Common myeloid progenitor, CD34-positive (primary cell): ENCODE measurements around the gene CYP39A1.

ENCODE experiments used
- CTCF ChIA-PET: fragments of 350-600 bp; sonication (Branson Sonifier 250); formaldehyde crosslinking; loops from one replicate; lab custom pipeline; 2021; ENCODE audit warnings: antibody characterized with exemption; lab: Charles Lee
- POLR2A ChIA-PET: fragments of 350-600 bp; sonication (Branson Sonifier 250); formaldehyde crosslinking; loops from one replicate; lab custom pipeline; 2021; ENCODE audit warnings: antibody characterized with exemption; lab: Charles Lee
- DNase-seq, 3 donors: peaks; one replicate each; pipeline versions ENCODE4 v3.0.0 to v3.0.0-alpha.2; 2013
- H3K27ac ChIP-seq, 2 experiments: 1 replicate in 1 of 2; 2 replicates in 1 of 2; pipeline ENCODE4 v1.7.0; 2013; ENCODE audit warnings: inconsistent platforms in 2 of 2, low read length in 2 of 2, mild to moderate bottlenecking in 2 of 2, low read depth in 1 of 2, moderate library complexity in 1 of 2; ENCODE audit not compliant: severe bottlenecking in 2 of 2, insufficient read depth in 1 of 2, poor library complexity in 1 of 2
- H3K27me3 ChIP-seq, 5 experiments: replicated peaks in 2 of 5; 1 replicate in 3 of 5; 2 replicates in 2 of 5; pipeline versions ENCODE4 v1.6.1 to v1.7.0; 2013; ENCODE audit warnings: low read length in 4 of 5, mild to moderate bottlenecking in 2 of 5, moderate library complexity in 2 of 5, inconsistent platforms in 1 of 5; ENCODE audit not compliant: insufficient read depth in 5 of 5, control insufficient read depth in 4 of 5
- H3K36me3 ChIP-seq, 4 experiments: 1 replicate in 2 of 4; 2 replicates in 2 of 4; pipeline versions ENCODE4 v1.6.1 to v1.7.0; 2013; ENCODE audit warnings: low read length in 3 of 4, control low read depth in 1 of 4, mild to moderate bottlenecking in 1 of 4; ENCODE audit not compliant: control insufficient read depth in 4 of 4, insufficient read depth in 4 of 4
- H3K4me1 ChIP-seq, 4 experiments: 1 replicate in 3 of 4; 2 replicates in 1 of 4; pipeline versions ENCODE4 v1.6.1 to v1.7.1; 2013; ENCODE audit warnings: low read length in 3 of 4, mild to moderate bottlenecking in 3 of 4, control low read depth in 1 of 4, inconsistent platforms in 1 of 4, moderate library complexity in 1 of 4; ENCODE audit not compliant: control insufficient read depth in 4 of 4, insufficient read depth in 4 of 4; ENCODE audit errors: control extremely low read depth in 1 of 4
- H3K4me3 ChIP-seq, 7 experiments: 1 replicate in 4 of 7; 2 replicates in 3 of 7; pipeline versions ENCODE4 v1.5.1 to v1.7.0; 2013; ENCODE audit warnings: mild to moderate bottlenecking in 7 of 7, low read length in 6 of 7, moderate library complexity in 6 of 7, inconsistent platforms in 2 of 7, low read depth in 2 of 7, control low read depth in 1 of 7; ENCODE audit not compliant: insufficient read depth in 4 of 7, control insufficient read depth in 1 of 7; ENCODE audit errors: extremely low read depth in 1 of 7
- H3K9me3 ChIP-seq, 5 experiments: 1 replicate in 4 of 5; 2 replicates in 1 of 5; pipeline versions ENCODE4 v1.6.1 to v1.7.1; 2013; ENCODE audit warnings: low read length in 4 of 5, mild to moderate bottlenecking in 2 of 5, inconsistent platforms in 1 of 5, low read depth in 1 of 5, moderate library complexity in 1 of 5; ENCODE audit not compliant: control insufficient read depth in 4 of 5, insufficient read depth in 2 of 5; ENCODE audit errors: control extremely low read depth in 1 of 5
- WGBS: methylation state at CpG from one replicate; pipeline ENCODE4 v1.1.5; 2013; ENCODE audit not compliant: insufficient coverage; 5-methylcytosine and 5-hydroxymethylcytosine counted together

The CYP39A1 gene

GRCh38 chr6:46555129-46555528, 97.5 kb downstream of the CYP39A1 start:
- POLR2A ChIA-PET, result no interaction called here

GRCh38 chr6:46549155-46549554, 103.5 kb downstream of the CYP39A1 start:
- ChIA-PET POLR2A (interaction anchor here (0.6 kb wide), 1 partner anchor 519 kb away, joined by 3 read pairs; no protein-coding TSS in a partner anchor), CTCF (interaction anchor here (1.0 kb wide), 1 partner anchor 12 kb away, joined by 3 read pairs; no protein-coding TSS in a partner anchor)
- Histone ChIP-seq H3K27me3 (no peaks in the 10 kb centered on the region), H3K4me3 (no peak overlapping the region), H3K36me3 (no peaks in the 10 kb centered on the region), H3K4me1 (peaks cover 0 to 8% (median 2%) of the 10 kb centered on the region in 4 experiments), H3K27ac (no peak overlapping the region), H3K9me3 (peaks cover 0 to 3% (median 0%) of the 10 kb centered on the region in 5 experiments)
- peak in 2 of 3 donors; percentile 38 to 55 for DNase-seq

More at GRCh38 chr6:46555129-46555528, 97.5 kb downstream of the CYP39A1 start:
- WGBS, result 83% methylated on average over 1 of the region's 1 CpG
- Histone ChIP-seq H3K9me3 (no peaks in the 10 kb centered on the region), H3K4me1 (peaks cover 0 to 6% (median 5%) of the 10 kb centered on the region in 4 experiments), H3K27me3 (no peaks in the 10 kb centered on the region), H3K27ac (no peak overlapping the region), H3K36me3 (no peaks in the 10 kb centered on the region), H3K4me3 (no peak overlapping the region)
- CTCF ChIA-PET, result interaction anchor here (0.5 kb wide), 1 partner anchor 683 kb away, joined by 3 read pairs; no protein-coding TSS in a partner anchor
- DNase-seq, result no peak

GRCh38 chr6:46541556-46541955, 111.1 kb downstream of the CYP39A1 start:
- H3K4me1 ChIP-seq, result no peaks in the 10 kb centered on the region
- WGBS, result 98% methylated on average over 3 of the region's 3 CpGs
- no peak overlapping the region for H3K4me3 ChIP-seq
- no peaks in the 10 kb centered on the region for H3K27me3 ChIP-seq
- no peak for DNase-seq
- H3K27ac ChIP-seq, result no peak overlapping the region
- ChIA-PET CTCF (no interaction called here), POLR2A (no interaction called here)
- H3K36me3 ChIP-seq, result no peaks in the 10 kb centered on the region
- peaks cover 0 to 5% (median 0%) of the 10 kb centered on the region in 5 experiments for H3K9me3 ChIP-seq

GRCh38 chr6:46539866-46540265, 112.8 kb downstream of the CYP39A1 start:
- CTCF ChIA-PET, result no interaction called here
- POLR2A ChIA-PET, result no interaction called here
- Histone ChIP-seq H3K27ac (no peak overlapping the region), H3K4me1 (no peaks in the 10 kb centered on the region), H3K36me3 (no peaks in the 10 kb centered on the region), H3K27me3 (no peaks in the 10 kb centered on the region), H3K9me3 (peaks cover 0 to 5% (median 0%) of the 10 kb centered on the region in 5 experiments), H3K4me3 (no peak overlapping the region)
- 90% methylated on average over 2 of the region's 2 CpGs for WGBS
- no peak for DNase-seq

GRCh38 chr6:46538800-46539480, 113.7 kb downstream of the CYP39A1 start:
- Histone ChIP-seq H3K9me3 (peaks cover 0 to 6% (median 0%) of the 10 kb centered on the region in 5 experiments), H3K27me3 (no peaks in the 10 kb centered on the region), H3K4me3 (no peak overlapping the region), H3K36me3 (no peaks in the 10 kb centered on the region), H3K4me1 (no peaks in the 10 kb centered on the region), H3K27ac (no peak overlapping the region)
- ChIA-PET POLR2A (no interaction called here), CTCF (no interaction called here)
- no peak for DNase-seq
- 0% methylated on average over 1 of the region's 6 CpGs for WGBS

- DNase-seq, result no peak
Measured at GRCh38 chr6:46530896-46531295, 121.7 kb downstream of the CYP39A1 start.

GRCh38 chr6:46528961-46529750, 123.5 kb downstream of the CYP39A1 start:
- Histone ChIP-seq H3K9me3 (no peaks in the 10 kb centered on the region), H3K4me3 (no peak overlapping the region), H3K36me3 (no peaks in the 10 kb centered on the region), H3K27ac (no peak overlapping the region), H3K4me1 (no peaks in the 10 kb centered on the region), H3K27me3 (no peaks in the 10 kb centered on the region)
- ChIA-PET POLR2A (no interaction called here), CTCF (no interaction called here)
- no peak for DNase-seq
- 100% methylated on average over 1 of the region's 3 CpGs for WGBS

More at GRCh38 chr6:46530896-46531295, 121.7 kb downstream of the CYP39A1 start:
- Histone ChIP-seq H3K9me3 (peaks cover 0 to 3% (median 0%) of the 10 kb centered on the region in 5 experiments), H3K27ac (no peak overlapping the region), H3K27me3 (no peaks in the 10 kb centered on the region), H3K4me1 (no peaks in the 10 kb centered on the region), H3K36me3 (no peaks in the 10 kb centered on the region), H3K4me3 (no peak overlapping the region)
- WGBS, result 20% methylated on average over 1 of the region's 3 CpGs
- CTCF ChIA-PET, result no interaction called here
- POLR2A ChIA-PET, result no interaction called here
